ENCODE results near the gene TSPAN11.

DNA sequence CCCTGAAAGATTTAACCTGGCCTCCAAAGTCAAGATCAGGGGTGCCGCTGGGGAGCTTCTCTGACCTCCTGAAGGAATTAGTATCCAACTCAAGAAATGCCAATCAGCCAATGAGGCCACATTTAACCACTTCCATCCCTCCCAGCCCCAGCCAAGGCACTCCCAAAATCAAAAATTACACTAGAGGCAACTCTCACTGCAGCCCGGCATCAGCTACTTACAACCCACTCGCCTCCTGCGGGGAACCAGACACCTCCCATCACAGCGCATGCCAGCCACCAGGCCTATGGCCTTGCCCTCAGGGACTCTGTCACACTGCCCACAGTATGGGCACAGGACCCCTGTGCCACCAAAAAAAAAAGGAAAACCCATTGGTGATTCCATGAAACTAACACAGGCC is 84.8 kb downstream of the TSPAN11 start:
- TF ChIP-seq CTCF (IDR thresholded peaks at IDR 0.05) (no peak), EP300 (IDR thresholded peaks at IDR 0.05) (no peak), POLR2AphosphoS5 (IDR thresholded peaks at IDR 0.05) (no peak), POLR2A (IDR thresholded peaks at IDR 0.05) (no peak)

Measured in suprapubic skin (tissue), 4 donors.